ENCODE results near the gene COL4A2.

GRCh38 chr13:110474713-110475112, 167.6 kb downstream of the COL4A2 start:
- TF ChIP-seq EZH2 (IDR thresholded peaks at IDR 0.05; ENCODE audit: borderline replicate concordance, low read length) (no peak), CTCF (IDR thresholded peaks at IDR 0.05; ENCODE audit: low read length) (no peak)
